K562 (cell line): Measurements from ENCODE around the gene AGRP. TPM values are rescaled to one million over a fixed set of nuclear protein-coding genes. Genes with fewer than 3 reads are reported as not detected.
A peak's percentile ranks its signal among the peaks of the same experiment; 100 is the strongest.

Experiments used
- CBX5 ChIP-seq: IDR thresholded peaks from 2 replicates; pipeline ENCODE4 v1.6.1; 2014; ENCODE audit warnings: low read depth, borderline replicate concordance
- DACH1 ChIP-seq: fragments of 450-650 bp; IDR thresholded peaks from 2 replicates; pipeline ENCODE4 v1.6.1; 2018; ENCODE audit not compliant: partially characterized antibody
- FOXM1 ChIP-seq, 2 experiments: fragments of 450-650 bp in 1 of 2; sonication (generic) in 1 of 2; formaldehyde crosslinking in 1 of 2; IDR thresholded peaks; 2 replicates each; pipeline versions ENCODE4 v1.6.1 to v1.9.0; 2017 to 2022; ENCODE audit warnings: low read depth in 2 of 2, mild to moderate bottlenecking in 2 of 2, missing genetic modification reagents in 1 of 2, moderate library complexity in 1 of 2
- MAX ChIP-seq: sonication (generic); formaldehyde crosslinking; IDR thresholded peaks from 2 replicates; pipeline ENCODE4 v1.9.0; 2022; ENCODE audit warnings: mild to moderate bottlenecking, missing genetic modification reagents
- MYC ChIP-seq, 2 experiments: fragments of 250-450 bp in 1 of 2; sonication (Bioruptor Pico) in 1 of 2; IDR thresholded peaks; 2 replicates each; pipeline versions ENCODE4 v1.5.1 to v1.6.1; 2012 to 2021; ENCODE audit warnings: low read depth in 2 of 2, borderline replicate concordance in 1 of 2, improper control_type of control experiment in 1 of 2, low read length in 1 of 2, mild to moderate bottlenecking in 1 of 2, moderate library complexity in 1 of 2
- NCOR1 ChIP-seq: fragments of 450-650 bp; IDR thresholded peaks from 2 replicates; pipeline ENCODE4 v1.6.1; 2016; ENCODE audit warnings: mild to moderate bottlenecking, moderate library complexity
- PBX2 ChIP-seq, 2 experiments: IDR thresholded peaks in 1 of 2; conservative IDR thresholded peaks in 1 of 2; 2 replicates each; pipeline ENCODE4 v1.6.1; 2016; ENCODE audit warnings: low read depth in 2 of 2, mild to moderate bottlenecking in 1 of 2, missing compliant biosample characterization in 1 of 2, missing genetic modification characterization in 1 of 2, moderate library complexity in 1 of 2
- RFX5 ChIP-seq: IDR thresholded peaks from 2 replicates; pipeline ENCODE4 v1.6.1; 2011; ENCODE audit warnings: low read depth, mild to moderate bottlenecking, improper control_type of control experiment, low read length
- SIN3B ChIP-seq: fragments of 450-650 bp; IDR thresholded peaks from 2 replicates; pipeline ENCODE4 v1.6.1; 2017; ENCODE audit warnings: low read depth, mild to moderate bottlenecking, moderate library complexity
- SIX5 ChIP-seq, 2 experiments: IDR thresholded peaks; 2 replicates each; pipeline ENCODE4 v1.6.1; 2011; ENCODE audit warnings: low read length in 2 of 2, borderline replicate concordance in 1 of 2, low read depth in 1 of 2, mild to moderate bottlenecking in 1 of 2, moderate library complexity in 1 of 2; ENCODE audit not compliant: insufficient read depth in 1 of 2
- SP1 ChIP-seq: sonication (generic); formaldehyde crosslinking; IDR thresholded peaks from 2 replicates; pipeline ENCODE4 v1.8.1; 2022; ENCODE audit warnings: mild to moderate bottlenecking, missing genetic modification reagents
- SPI1 ChIP-seq: IDR thresholded peaks from 2 replicates; pipeline ENCODE4 v1.6.1; 2011; ENCODE audit warnings: low read depth, low read length, control low read depth, borderline replicate concordance
- ZKSCAN3 ChIP-seq: fragments of 250-450 bp; sonication (Bioruptor Pico); IDR thresholded peaks from 2 replicates; pipeline ENCODE4 v1.4.0; 2020
- ZNF347 ChIP-seq: fragments of 450-650 bp; formaldehyde crosslinking; IDR thresholded peaks from 2 replicates; pipeline ENCODE4 v1.4.0; 2020; ENCODE audit warnings: low read depth, mild to moderate bottlenecking, moderate library complexity
- ZNF511 ChIP-seq: sonication (generic); formaldehyde crosslinking; IDR thresholded peaks from 2 replicates; pipeline ENCODE4 v1.8.0; 2022; ENCODE audit warnings: mild to moderate bottlenecking, missing genetic modification reagents
- ZNF609 ChIP-seq: sonication (generic); formaldehyde crosslinking; IDR thresholded peaks from 2 replicates; pipeline ENCODE4 v1.8.1; 2023; ENCODE audit warnings: missing genetic modification reagents, mild to moderate bottlenecking, borderline replicate concordance
- ZNF75A ChIP-seq: fragments of 450-650 bp; formaldehyde crosslinking; IDR thresholded peaks from 2 replicates; pipeline ENCODE4 v1.4.0; 2020; ENCODE audit warnings: mild to moderate bottlenecking
- ZNF766 ChIP-seq: fragments of 200-800 bp; sonication (Bioruptor generic); conservative IDR thresholded peaks from 2 replicates; pipeline ENCODE4 v1.6.1; 2016; ENCODE audit warnings: missing genetic modification characterization, missing compliant biosample characterization
- polyA plus RNA-seq, 8 experiments: library from polyadenylated mRNA; depleted of rRNA in 4 of 8; stranded (reverse) in 5 of 8; unstranded in 3 of 8; fragments of >200 nt; fragmentation: Nextera tagmentation in 2 of 8; fragmentation: Illumina TruSeq in 1 of 8; extraction: Ambion mirVana in 2 of 8; extraction: Trizol in 1 of 8; gene quantifications; 2 replicates each; pipeline versions ENCODE4 v1.2.1 to v1.2.3, GENCODE V29; 2011 to 2014; ENCODE audit warnings: inconsistent platforms in 1 of 8, missing spikeins in 1 of 8
- total RNA-seq, 7 experiments: library from RNA; depleted of rRNA in 6 of 7; stranded (reverse); fragments of >200 nt in 6 of 7; fragmentation: Illumina TruSeq in 2 of 7; extraction: Trizol in 2 of 7; gene quantifications; 2 replicates each; pipeline versions ENCODE4 v1.2.1 to v1.2.3, GENCODE V29; 2011 to 2021; ENCODE audit warnings: low replicate concordance in 1 of 7

AGRP gene
- total and polyA plus RNA-seq, 9 of the 15 experiments (the other 6 are each of a cell fraction or from before 2014, with no cell fraction given) = not detected

GRCh38 chr16:67528870-67529581, 45.7 kb upstream of the AGRP start (continued):
- TF ChIP-seq DACH1 = no peak
- no peak for TF ChIP-seq ZKSCAN3
- 0 out of 2 replicates have a peak, but pooled peaks have one; percentile 14 for TF ChIP-seq MYC (IDR thresholded peaks at IDR 0.05; ENCODE audit: low read depth, low read length)
- TF ChIP-seq MYC (CRISPR knock-in tag; IDR thresholded peaks at IDR 0.05; ENCODE audit: borderline replicate concordance, low read depth) = no peak
- no peak for TF ChIP-seq SPI1
- TF ChIP-seq CBX5 = no peak
- no peak for TF ChIP-seq ZNF609 (CRISPR knock-in tag)
- peak; percentile 69; the same call in 1 of the 2 replicates for TF ChIP-seq ZNF75A (CRISPR knock-in tag)
- no peak for TF ChIP-seq NCOR1
- TF ChIP-seq PBX2 (CRISPR knock-in tag; IDR thresholded peaks at IDR 0.05; ENCODE audit: low read depth) = no peak
- TF ChIP-seq PBX2 (tag; conservative IDR thresholded peaks at IDR 0.05; ENCODE audit: low read depth) = no peak
- TF ChIP-seq SIN3B = peak; percentile 13; the same call in 1 of the 2 replicates
- TF ChIP-seq RFX5 = no peak
- TF ChIP-seq SP1 (CRISPR knock-in tag) = no peak
- TF ChIP-seq FOXM1 (IDR thresholded peaks at IDR 0.05; ENCODE audit: low read depth) = no peak
- TF ChIP-seq FOXM1 (CRISPR knock-in tag; IDR thresholded peaks at IDR 0.05; ENCODE audit: low read depth) = no peak
- TF ChIP-seq ZNF511 (CRISPR knock-in tag) = no peak; the same call in none of the 2 replicates
- TF ChIP-seq MAX = peak; percentile 12
- no peak for TF ChIP-seq SIX5 (IDR thresholded peaks at IDR 0.05; ENCODE audit: borderline replicate concordance in 1 of 2, insufficient read depth in 1 of 2, low read depth in 1 of 2, low read length in 2 of 2)
- TF ChIP-seq ZNF347 (CRISPR knock-in tag) = no peak
- no peak for TF ChIP-seq ZNF766 (CRISPR knock-in tag)
